H1 (cell line): ENCODE data around the gene ZNF385D. TPM values are rescaled to one million over a fixed set of nuclear protein-coding genes. Genes with fewer than 3 reads are reported as not detected.

Experiments
- HDAC2 ChIP-seq, 2 experiments: fragments of 300-600 bp in 1 of 2; sonication (generic) in 1 of 2; IDR thresholded peaks; 2 replicates each; pipeline ENCODE4 v1.6.1; 2011 to 2012; ENCODE audit warnings: low read depth in 2 of 2, low read length in 2 of 2, mild to moderate bottlenecking in 2 of 2, moderate library complexity in 2 of 2, borderline replicate concordance in 1 of 2, inconsistent platforms in 1 of 2
- JUN ChIP-seq: IDR thresholded peaks from 2 replicates; pipeline ENCODE4 v1.6.1; 2011; ENCODE audit warnings: low read depth, mild to moderate bottlenecking, improper control_type of control experiment, low read length
- NANOG ChIP-seq: IDR thresholded peaks from 2 replicates; pipeline ENCODE4 v1.6.1; 2011; ENCODE audit warnings: low read length, low read depth, mild to moderate bottlenecking, inconsistent platforms; ENCODE audit not compliant: insufficient read depth, poor library complexity, severe bottlenecking
- polyA plus RNA-seq, 7 experiments: library from polyadenylated mRNA; depleted of rRNA in 3 of 7; stranded (reverse) in 5 of 7; unstranded in 2 of 7; fragments of >200 nt in 5 of 7; fragments of 200-250 nt in 2 of 7; gene quantifications; 1 replicate in 5 of 7; 2 replicates in 1 of 7; 4 replicates in 1 of 7; pipeline versions ENCODE4 v1.2.1 to v1.2.3, GENCODE V29; 2011 to 2013; ENCODE audit warnings: missing spikeins in 2 of 7, mixed read lengths in 2 of 7
- total RNA-seq: library from RNA; stranded (reverse); fragmentation: NEBNext Ultra II Directional; extraction: Animal tissue kit (Norgen Biotek cat#: 25700); gene quantifications from 2 replicates; pipeline ENCODE4 v1.2.1, GENCODE V29; 2021
- TF ChIP-seq, protein P1 (sequence below): IDR thresholded peaks from 2 replicates; pipeline ENCODE4 v1.6.1; 2011; ENCODE audit warnings: low read depth, mild to moderate bottlenecking, low read length; ENCODE audit not compliant: insufficient read depth

ZNF385D gene
- total and polyA plus RNA-seq, 2 of the 8 experiments (the other 6 are each of a cell fraction or from before 2014, with no cell fraction given), result 5.9 to 10.8 TPM

DNA sequence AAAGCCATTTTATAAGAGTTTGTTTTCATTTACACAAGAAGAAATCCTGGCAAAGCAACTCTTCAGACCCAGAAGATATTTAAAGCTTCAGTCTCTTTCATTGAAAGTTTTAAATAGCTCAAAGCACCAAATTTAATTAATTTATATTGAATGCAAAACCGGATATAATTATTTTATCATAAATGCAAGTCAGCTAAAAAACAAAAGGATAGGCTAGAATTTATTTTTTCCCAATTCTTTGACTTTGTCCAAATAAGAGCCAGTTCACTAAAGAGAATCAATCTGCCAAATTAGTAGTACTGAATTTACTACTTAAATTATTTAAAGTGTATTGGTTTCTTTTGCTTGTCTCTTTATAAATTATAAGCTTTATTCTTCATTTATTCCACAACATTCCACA lies 101.5 kb downstream of the ZNF385D start (continued):
- TF ChIP-seq, protein P1, sequence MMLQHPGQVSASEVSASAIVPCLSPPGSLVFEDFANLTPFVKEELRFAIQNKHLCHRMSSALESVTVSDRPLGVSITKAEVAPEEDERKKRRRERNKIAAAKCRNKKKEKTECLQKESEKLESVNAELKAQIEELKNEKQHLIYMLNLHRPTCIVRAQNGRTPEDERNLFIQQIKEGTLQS, result no peak
- TF ChIP-seq NANOG, result no peak
- TF ChIP-seq JUN, result no peak
- TF ChIP-seq HDAC2 (IDR thresholded peaks at IDR 0.05; ENCODE audit: borderline replicate concordance in 1 of 2, low read depth in 2 of 2, low read length in 2 of 2), result no peak
